Endothelial cell of umbilical vein (primary cell): Measurements from ENCODE around the gene CMTM8.

Experiments used
- EZH2 ChIP-seq: IDR thresholded peaks from 2 replicates; pipeline ENCODE4 v1.6.1; 2012; ENCODE audit warnings: borderline replicate concordance, low read depth, mild to moderate bottlenecking, moderate library complexity, low read length, inconsistent platforms; ENCODE audit not compliant: severe bottlenecking
- FOS ChIP-seq: IDR thresholded peaks from 2 replicates; pipeline ENCODE4 v1.6.1; 2011; ENCODE audit warnings: mild to moderate bottlenecking, low read length, moderate library complexity, borderline replicate concordance; ENCODE audit not compliant: insufficient read depth
- GATA2 ChIP-seq: IDR thresholded peaks from 2 replicates; pipeline ENCODE4 v1.7.0; 2011; ENCODE audit warnings: low read depth, mild to moderate bottlenecking, moderate library complexity, mixed read lengths, low read length; ENCODE audit not compliant: insufficient read length, insufficient read depth
- JUN ChIP-seq: IDR thresholded peaks from 2 replicates; pipeline ENCODE4 v1.6.1; 2011; ENCODE audit warnings: borderline replicate concordance, low read depth; ENCODE audit not compliant: insufficient read length, insufficient read depth
- MYC ChIP-seq: IDR thresholded peaks from one replicate; pipeline ENCODE4 v1.6.1; 2011; ENCODE audit warnings: mild to moderate bottlenecking, low read depth, low read length
- POLR2A ChIP-seq: IDR thresholded peaks from 2 replicates; pipeline ENCODE4 v1.6.1; 2012; ENCODE audit warnings: low read depth, mild to moderate bottlenecking, control low read depth, low read length
- POLR2AphosphoS5 ChIP-seq: IDR thresholded peaks from 2 replicates; pipeline ENCODE4 v1.6.1; 2012; ENCODE audit warnings: low read depth, mild to moderate bottlenecking, control low read depth, low read length, moderate library complexity; ENCODE audit not compliant: insufficient read depth
- TF ChIP-seq, protein P1 (sequence below), 2 donors: IDR thresholded peaks; 1 replicate in 1 of 2; 2 replicates in 1 of 2; pipeline ENCODE4 v1.5.1; 2011; ENCODE audit warnings: low read length in 2 of 2, mild to moderate bottlenecking in 2 of 2, moderate library complexity in 2 of 2, control low read depth in 1 of 2, inconsistent platforms in 1 of 2, low read depth in 1 of 2; ENCODE audit not compliant: insufficient read depth in 1 of 2; ENCODE audit errors: extremely low read depth in 1 of 2
- TF ChIP-seq, protein P2 (sequence below): IDR thresholded peaks from 2 replicates; pipeline ENCODE4 v1.6.1; 2011; ENCODE audit not compliant: insufficient read depth, insufficient read length

DNA sequence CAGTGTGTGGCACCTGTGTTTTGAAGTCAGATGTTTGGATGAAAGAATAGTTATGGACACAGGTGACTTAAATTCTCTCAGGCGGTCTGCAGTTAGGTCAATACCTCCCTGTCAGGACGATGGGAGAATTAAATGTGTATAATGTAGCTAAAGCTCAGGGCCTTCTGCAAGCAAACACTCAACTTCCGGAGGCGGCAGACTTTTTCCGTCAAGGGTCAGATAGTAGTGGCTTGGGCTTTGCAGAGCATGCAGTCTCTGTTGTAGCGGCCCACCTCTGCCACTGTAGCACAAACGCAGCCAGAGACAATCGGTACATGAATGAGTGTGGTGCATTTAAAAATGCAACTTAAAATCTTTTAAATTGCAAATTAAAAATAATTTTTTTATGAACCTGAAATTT, 47.4 kb downstream of the CMTM8 start:
- TF ChIP-seq, protein P1, sequence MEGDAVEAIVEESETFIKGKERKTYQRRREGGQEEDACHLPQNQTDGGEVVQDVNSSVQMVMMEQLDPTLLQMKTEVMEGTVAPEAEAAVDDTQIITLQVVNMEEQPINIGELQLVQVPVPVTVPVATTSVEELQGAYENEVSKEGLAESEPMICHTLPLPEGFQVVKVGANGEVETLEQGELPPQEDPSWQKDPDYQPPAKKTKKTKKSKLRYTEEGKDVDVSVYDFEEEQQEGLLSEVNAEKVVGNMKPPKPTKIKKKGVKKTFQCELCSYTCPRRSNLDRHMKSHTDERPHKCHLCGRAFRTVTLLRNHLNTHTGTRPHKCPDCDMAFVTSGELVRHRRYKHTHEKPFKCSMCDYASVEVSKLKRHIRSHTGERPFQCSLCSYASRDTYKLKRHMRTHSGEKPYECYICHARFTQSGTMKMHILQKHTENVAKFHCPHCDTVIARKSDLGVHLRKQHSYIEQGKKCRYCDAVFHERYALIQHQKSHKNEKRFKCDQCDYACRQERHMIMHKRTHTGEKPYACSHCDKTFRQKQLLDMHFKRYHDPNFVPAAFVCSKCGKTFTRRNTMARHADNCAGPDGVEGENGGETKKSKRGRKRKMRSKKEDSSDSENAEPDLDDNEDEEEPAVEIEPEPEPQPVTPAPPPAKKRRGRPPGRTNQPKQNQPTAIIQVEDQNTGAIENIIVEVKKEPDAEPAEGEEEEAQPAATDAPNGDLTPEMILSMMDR (IDR thresholded peaks at IDR 0.05; ENCODE audit: extremely low read depth in 1 of 2, insufficient read depth in 1 of 2, low read depth in 1 of 2, low read length in 2 of 2) = no peak
- no peak for TF ChIP-seq EZH2
- TF ChIP-seq GATA2 = no peak
- no peak for TF ChIP-seq POLR2A
- no peak for TF ChIP-seq JUN
- TF ChIP-seq POLR2AphosphoS5 = no peak
- no peak for TF ChIP-seq MYC
- TF ChIP-seq, protein P2, sequence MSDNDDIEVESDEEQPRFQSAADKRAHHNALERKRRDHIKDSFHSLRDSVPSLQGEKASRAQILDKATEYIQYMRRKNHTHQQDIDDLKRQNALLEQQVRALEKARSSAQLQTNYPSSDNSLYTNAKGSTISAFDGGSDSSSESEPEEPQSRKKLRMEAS = no peak
- no peak for TF ChIP-seq FOS
